ENCODE measurements around the gene WNT11.

The WNT11 gene

DNA sequence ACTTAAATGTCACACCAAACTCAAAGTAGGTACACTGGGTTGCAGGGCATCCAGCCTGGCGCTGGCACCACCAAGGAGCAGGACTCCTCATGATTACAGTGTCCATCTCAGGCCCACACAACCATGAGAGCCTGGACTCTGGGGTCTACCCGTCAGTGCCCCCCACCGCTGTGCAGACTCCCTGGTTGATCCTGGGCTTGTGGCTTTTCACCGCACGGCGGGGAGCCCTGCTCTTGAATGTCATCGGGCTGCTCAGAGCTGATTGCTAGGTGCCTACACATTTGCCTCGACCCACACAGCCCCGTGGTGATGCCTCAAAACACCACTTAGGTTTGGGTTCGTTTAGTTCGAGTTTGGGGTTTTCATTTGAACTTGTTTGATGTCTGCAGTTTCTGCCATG is 63.0 kb downstream of the WNT11 start:
- no peak overlapping the region for H3K4me3 ChIP-seq (ENCODE audit: low read depth in 1 of 2, low read length in 2 of 2)
- no peaks in the 10 kb centered on the region for H3K4me1 ChIP-seq (ENCODE audit: insufficient read depth, low read length)
- no peaks in the 10 kb centered on the region for H3K27me3 ChIP-seq (ENCODE audit: control insufficient read depth in 1 of 2, insufficient read depth in 2 of 2, low read length in 2 of 2)
- H3K9ac ChIP-seq (ENCODE audit: low read length) = no peak overlapping the region
- no peaks in the 10 kb centered on the region for H3K9me3 ChIP-seq (ENCODE audit: low read length)
- H3K27ac ChIP-seq (ENCODE audit: low read depth, low read length) = no peak overlapping the region
- H3K36me3 ChIP-seq (ENCODE audit: insufficient read depth, low read length) = peaks cover 18% of the 10 kb centered on the region

DNA sequence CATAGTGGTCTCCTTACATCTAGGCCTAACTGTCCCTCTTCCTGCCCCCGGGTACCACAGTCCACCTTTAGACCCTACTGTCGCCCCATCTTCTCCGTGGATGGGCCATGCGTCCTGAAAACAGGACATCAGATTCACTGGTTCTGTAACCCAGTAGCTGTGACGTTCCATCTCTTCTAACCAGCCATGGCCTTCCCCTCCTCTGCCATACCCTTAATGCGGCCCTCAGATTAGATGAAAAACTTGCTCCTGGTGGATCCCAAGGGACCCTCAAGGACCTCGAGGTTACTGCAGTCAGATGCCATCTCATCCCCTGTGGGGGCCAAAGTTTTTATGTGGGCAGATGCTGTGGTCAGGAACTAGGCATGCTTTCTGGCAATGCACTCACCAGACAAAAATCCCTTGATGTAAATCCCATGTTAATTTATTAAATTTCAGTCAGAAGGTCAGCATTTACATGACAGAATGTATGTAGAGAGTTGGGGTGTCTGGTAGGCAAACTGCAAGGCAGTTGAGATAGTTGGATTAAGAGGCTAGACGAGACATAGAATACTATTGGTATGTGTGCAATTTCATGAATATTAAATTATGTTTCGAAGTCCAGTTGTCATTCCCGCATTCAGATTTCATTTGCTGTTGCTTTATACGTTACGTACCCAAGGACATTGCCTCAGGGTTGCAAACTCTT is 64.3 kb downstream of the WNT11 start:
- no peak overlapping the region for H3K9ac ChIP-seq (ENCODE audit: low read length)

DNA sequence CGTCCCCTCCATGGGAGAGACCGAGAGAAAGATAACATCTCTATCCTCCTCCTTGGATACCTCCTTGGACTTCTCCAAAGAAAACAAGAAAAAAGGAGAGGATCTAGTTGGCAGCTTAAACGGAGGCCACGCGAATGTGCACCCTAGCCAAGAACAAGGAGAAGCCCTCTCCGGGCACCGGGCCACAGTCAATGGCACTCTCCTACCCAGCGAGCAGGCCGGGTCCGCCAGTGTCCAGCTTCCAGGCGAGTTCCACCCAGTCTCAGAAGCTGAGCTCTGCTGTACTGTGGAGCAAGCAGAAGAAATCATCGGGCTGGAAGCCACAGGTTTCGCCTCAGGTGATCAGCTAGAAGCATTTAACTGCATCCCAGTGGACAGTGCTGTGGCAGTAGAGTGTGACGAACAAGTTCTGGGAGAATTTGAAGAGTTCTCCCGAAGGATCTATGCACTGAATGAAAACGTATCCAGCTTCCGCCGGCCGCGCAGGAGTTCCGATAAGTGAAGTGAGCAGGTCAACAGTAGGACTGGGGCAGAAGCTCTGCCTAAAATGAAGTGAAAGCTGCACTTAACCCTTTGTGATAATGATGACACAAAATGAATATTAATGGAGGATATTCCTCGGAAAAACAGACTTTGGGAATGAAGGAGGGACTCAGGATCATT is 65.3 kb downstream of the WNT11 start:
- no peaks in the 10 kb centered on the region for H3K4me1 ChIP-seq (ENCODE audit: insufficient read depth, low read length)
- no peak overlapping the region for H3K9ac ChIP-seq (ENCODE audit: low read length)
- H3K9me3 ChIP-seq (ENCODE audit: low read length) = no peaks in the 10 kb centered on the region
- H3K4me3 ChIP-seq (ENCODE audit: low read depth in 1 of 2, low read length in 2 of 2) = no peak overlapping the region
- H3K36me3 ChIP-seq (ENCODE audit: insufficient read depth, low read length) = peaks cover 18% of the 10 kb centered on the region
- no peak overlapping the region for H3K27ac ChIP-seq (ENCODE audit: low read depth, low read length)
- H3K27me3 ChIP-seq (ENCODE audit: control insufficient read depth in 1 of 2, insufficient read depth in 2 of 2, low read length in 2 of 2) = no peaks in the 10 kb centered on the region

More for the DNA sequence above, 64.3 kb downstream of the WNT11 start:
- Histone ChIP-seq H3K36me3 (ENCODE audit: insufficient read depth, low read length) (peaks cover 18% of the 10 kb centered on the region), H3K4me3 (ENCODE audit: low read depth in 1 of 2, low read length in 2 of 2) (no peak overlapping the region), H3K27me3 (ENCODE audit: control insufficient read depth in 1 of 2, insufficient read depth in 2 of 2, low read length in 2 of 2) (no peaks in the 10 kb centered on the region), H3K9me3 (ENCODE audit: low read length) (no peaks in the 10 kb centered on the region), H3K27ac (ENCODE audit: low read depth, low read length) (no peak overlapping the region), H3K4me1 (ENCODE audit: insufficient read depth, low read length) (no peaks in the 10 kb centered on the region)

DNA sequence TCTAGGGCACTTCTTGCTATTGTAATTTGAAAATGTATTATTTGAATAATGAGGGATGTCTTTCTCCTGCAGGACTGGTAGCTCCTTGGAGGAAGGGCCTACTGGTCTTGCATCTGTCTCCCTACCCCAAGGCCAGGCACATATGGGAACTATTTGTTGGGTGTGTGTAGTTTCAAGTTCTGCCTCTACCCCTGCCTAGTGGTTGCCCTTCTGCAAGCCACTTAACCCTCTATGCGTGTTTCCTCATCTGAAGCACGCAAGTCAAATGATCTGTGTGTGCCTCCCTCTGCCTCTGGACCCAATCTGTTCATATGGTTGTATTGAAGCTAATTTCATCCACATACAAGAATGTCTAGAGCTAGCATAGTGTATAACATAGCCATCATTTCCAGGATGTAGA is 67.0 kb downstream of the WNT11 start:
- H3K9ac ChIP-seq (ENCODE audit: low read length) = no peak overlapping the region

More for the DNA sequence above, 67.0 kb downstream of the WNT11 start:
- H3K9me3 ChIP-seq (ENCODE audit: low read length) = no peaks in the 10 kb centered on the region
- H3K4me3 ChIP-seq (ENCODE audit: low read depth in 1 of 2, low read length in 2 of 2) = no peak overlapping the region
- H3K27me3 ChIP-seq (ENCODE audit: control insufficient read depth in 1 of 2, insufficient read depth in 2 of 2, low read length in 2 of 2) = no peaks in the 10 kb centered on the region
- no peaks in the 10 kb centered on the region for H3K4me1 ChIP-seq (ENCODE audit: insufficient read depth, low read length)
- H3K27ac ChIP-seq (ENCODE audit: low read depth, low read length) = no peak overlapping the region
- peaks cover 18% of the 10 kb centered on the region for H3K36me3 ChIP-seq (ENCODE audit: insufficient read depth, low read length)

Measured in muscle layer of colon (tissue), 2 donors.